WI38 (cell line): ENCODE results near the gene PPP2R3A.
"Not testable (repeated sequence)": the region's sequence is repeated elsewhere in the genome, so short reads cannot be mapped to it uniquely, and the experiment has no call there.

ENCODE experiments used
- H3K4me3 ChIP-seq: 2 replicates; pipeline ENCODE4 v1.5.1; 2011; ENCODE audit warnings: low read depth, mild to moderate bottlenecking, control low read depth, low read length
- TF ChIP-seq, protein P1 (sequence below): IDR thresholded peaks from 2 replicates; pipeline ENCODE4 v1.5.1; 2012; ENCODE audit warnings: low read depth, mild to moderate bottlenecking, control low read depth, low read length

Gene PPP2R3A

DNA sequence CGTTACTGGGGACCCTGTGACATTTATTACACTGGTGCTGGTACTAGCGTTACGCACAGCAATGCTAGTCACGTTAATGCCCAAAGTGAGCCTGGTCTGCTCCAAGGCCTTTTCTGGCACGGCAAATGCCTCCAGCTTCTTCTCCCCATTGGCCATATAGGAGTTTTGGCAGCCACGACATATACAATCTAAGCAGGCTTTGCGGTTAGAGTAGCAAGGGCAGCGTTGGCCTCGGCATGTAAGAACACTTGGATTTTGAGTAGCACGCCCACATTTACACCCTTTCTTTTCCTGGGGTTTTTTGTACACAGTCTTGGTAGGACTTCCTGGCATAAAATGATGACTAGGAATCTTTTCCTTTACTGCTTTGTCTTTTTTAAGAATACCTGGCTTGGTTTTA lies 185.7 kb downstream of the PPP2R3A start:
- H3K4me3 ChIP-seq = no peak overlapping the region
- TF ChIP-seq, protein P1, sequence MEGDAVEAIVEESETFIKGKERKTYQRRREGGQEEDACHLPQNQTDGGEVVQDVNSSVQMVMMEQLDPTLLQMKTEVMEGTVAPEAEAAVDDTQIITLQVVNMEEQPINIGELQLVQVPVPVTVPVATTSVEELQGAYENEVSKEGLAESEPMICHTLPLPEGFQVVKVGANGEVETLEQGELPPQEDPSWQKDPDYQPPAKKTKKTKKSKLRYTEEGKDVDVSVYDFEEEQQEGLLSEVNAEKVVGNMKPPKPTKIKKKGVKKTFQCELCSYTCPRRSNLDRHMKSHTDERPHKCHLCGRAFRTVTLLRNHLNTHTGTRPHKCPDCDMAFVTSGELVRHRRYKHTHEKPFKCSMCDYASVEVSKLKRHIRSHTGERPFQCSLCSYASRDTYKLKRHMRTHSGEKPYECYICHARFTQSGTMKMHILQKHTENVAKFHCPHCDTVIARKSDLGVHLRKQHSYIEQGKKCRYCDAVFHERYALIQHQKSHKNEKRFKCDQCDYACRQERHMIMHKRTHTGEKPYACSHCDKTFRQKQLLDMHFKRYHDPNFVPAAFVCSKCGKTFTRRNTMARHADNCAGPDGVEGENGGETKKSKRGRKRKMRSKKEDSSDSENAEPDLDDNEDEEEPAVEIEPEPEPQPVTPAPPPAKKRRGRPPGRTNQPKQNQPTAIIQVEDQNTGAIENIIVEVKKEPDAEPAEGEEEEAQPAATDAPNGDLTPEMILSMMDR = no peak

DNA sequence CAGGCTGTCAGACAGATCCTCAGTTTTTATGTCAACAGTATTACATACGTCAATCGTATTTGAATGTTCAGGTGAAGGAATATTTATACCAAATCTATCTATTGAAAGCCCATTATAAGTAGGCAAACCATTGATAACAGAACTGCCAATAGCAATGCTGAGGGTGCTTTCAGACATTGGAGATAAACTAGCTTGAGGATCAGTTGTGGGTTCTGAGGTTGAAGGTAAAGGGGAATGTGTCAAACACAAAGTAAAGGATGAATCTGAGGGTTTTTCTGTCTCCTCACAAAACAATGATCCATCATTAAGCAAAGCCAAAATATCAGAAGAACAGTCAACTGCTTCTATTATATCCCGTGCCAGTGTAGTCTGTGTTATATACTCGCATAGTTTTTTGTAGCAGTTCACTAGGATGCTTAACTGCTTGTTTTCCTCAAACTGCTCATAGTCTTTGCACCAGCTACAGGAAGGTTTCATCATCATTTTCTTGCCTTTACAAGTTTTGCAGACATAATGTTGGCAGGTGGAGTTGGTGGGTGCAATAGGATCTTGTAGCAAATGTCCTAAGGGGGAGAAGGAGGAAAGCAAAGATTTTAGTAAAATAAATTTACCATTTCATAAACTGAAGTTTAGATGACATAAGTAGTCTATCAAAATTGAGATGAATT lies 186.8 kb downstream of the PPP2R3A start:
- H3K4me3 ChIP-seq = no peak overlapping the region
- TF ChIP-seq, protein P1 = no peak

DNA sequence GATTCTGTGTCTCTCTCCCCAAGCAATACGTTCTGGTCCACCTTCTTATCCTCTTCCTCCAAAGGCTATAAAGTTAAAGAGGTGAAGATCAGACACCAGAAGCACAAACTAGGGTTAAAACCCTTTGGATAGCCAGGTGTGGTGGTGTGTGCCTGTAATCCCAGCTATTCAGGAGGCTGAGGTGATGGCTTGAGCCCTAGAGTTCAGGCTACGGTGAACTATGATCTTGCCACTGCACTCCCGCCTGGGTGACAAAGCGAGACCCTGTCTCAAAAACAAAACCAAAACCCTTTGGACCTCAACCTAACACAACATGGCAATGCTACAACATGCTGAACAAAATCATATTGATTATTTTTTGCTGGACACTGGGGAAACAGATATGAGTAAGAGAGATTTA lies 187.4 kb downstream of the PPP2R3A start:
- H3K4me3 ChIP-seq = no peak overlapping the region
- TF ChIP-seq, protein P1 = no peak

DNA sequence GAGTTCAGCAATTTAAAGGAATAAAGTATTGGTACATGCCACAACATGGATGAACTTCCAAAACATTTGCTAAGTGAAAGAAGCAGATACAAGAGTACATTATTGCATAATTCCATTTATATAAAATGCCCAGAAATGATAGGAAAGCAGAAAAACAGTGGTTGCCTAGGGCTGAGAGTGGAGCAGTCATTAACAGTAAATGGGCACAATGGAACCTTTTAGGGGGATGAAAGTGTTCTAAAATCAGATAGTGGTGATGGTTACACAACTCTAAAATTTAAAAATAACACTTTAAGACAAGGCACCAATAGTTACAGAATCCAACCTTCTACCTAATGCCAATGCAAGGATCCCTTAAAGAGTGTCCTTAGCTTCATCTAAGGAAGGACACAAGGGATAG lies 196.0 kb downstream of the PPP2R3A start:
- TF ChIP-seq, protein P1 = no peak

DNA sequence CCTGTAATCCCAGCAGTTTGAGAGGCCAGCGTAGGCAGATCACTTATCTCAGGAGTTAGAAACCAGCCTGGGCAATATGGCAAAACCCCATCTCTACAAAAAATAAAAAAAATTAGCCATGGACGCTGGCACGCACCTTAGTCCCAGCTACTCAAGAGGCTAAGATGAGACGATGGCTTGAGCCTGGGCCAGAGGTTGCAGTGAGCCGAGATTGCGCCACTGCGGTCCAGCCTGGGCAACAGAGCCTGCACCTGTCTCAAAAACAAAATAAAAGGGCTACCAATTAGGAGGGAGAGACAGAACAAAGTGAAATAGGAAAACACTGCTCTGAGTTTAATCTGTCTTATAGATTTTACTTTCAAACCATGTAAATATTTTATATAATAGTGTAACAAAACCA lies 196.8 kb downstream of the PPP2R3A start:
- TF ChIP-seq, protein P1 = no peak
- H3K4me3 ChIP-seq = no peak overlapping the region

More for the DNA sequence above, 196.0 kb downstream of the PPP2R3A start:
- no peak overlapping the region for H3K4me3 ChIP-seq

DNA sequence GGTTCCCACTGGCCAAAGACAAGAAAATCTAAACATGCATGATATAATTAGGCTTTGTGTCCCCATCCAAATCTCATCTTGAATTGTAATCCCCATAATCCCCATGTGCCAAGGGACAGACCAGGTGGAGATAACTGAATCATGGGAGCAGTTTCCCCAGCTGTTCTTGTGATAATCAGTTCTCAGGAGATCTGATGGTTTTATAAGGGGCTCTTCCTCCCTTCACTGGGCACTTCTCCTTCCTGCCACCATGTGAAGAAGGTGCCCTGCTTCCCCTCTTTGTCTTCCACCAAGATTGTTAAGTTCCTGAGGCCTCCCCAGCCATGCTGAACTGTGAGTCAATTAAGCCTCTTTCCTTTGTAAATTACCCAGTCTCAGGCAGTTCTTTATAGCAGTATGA lies 198.1 kb downstream of the PPP2R3A start:
- not testable (repeated sequence) for H3K4me3 ChIP-seq

DNA sequence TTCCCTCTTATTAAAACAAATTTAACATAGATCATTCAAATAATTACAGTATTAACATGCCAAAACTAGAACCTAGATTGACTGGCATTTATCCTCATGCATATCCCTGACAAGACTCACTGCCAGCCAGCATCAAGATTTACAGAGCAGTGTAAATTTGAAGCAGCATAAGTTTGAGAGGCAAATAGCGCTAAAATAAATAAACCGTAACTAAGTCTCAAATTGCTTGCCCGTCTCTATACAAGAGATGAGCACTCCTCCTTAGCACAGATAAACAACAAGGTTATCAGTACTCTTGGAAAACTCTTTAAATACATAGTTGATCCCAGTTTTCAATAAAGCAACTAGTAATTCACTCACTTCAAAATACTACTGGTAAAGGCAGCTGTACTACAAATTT lies 201.0 kb downstream of the PPP2R3A start:
- no peak overlapping the region for H3K4me3 ChIP-seq
- TF ChIP-seq, protein P1 = no peak

DNA sequence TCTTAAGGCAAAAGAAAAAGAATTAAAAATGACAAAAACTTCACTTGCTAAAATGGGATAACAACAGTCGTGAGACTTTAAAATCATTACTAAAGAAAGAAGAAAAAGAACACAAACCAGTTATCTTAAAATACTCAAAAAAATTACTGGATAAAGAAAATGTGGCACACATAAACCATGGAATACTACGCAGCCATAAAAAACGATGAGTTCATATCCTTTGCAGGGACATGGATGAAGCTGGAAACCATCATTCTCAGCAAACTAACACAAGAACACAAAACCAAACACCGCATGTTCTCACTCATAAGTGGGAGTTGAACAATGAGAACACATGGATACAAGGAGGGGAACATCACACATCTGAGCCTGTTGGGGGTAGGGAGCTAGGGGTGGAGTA lies 202.7 kb downstream of the PPP2R3A start:
- not testable (repeated sequence) for H3K4me3 ChIP-seq
